ENCODE data around the gene CADM1. TPM values are rescaled to one million over a fixed set of nuclear protein-coding genes. Genes with fewer than 3 reads are reported as not detected.

Gene CADM1
- total RNA-seq, 1 experiment from 2014 or later = 6.7 TPM

- no peak for DNase-seq (ENCODE audit: low spot score)
These were observed 56.8 kb downstream of the CADM1 start for GRCh38 chr11:115447273-115447864.

- no peak for DNase-seq (ENCODE audit: low spot score)
These were observed 58.0 kb downstream of the CADM1 start for GRCh38 chr11:115446214-115446613.

GRCh38 chr11:115444542-115444941 lies 59.7 kb downstream of the CADM1 start:
- DNase-seq (ENCODE audit: low spot score) = no peak

GRCh38 chr11:115439969-115440540 lies 64.2 kb downstream of the CADM1 start:
- DNase-seq (ENCODE audit: low spot score) = no peak

GRCh38 chr11:115439385-115439784 lies 64.8 kb downstream of the CADM1 start:
- DNase-seq (ENCODE audit: low spot score) = no peak

- no peak for DNase-seq (ENCODE audit: low spot score)
These were observed 66.2 kb downstream of the CADM1 start for GRCh38 chr11:115437902-115438575.

- no peak for DNase-seq (ENCODE audit: low spot score)
These were observed 73.9 kb downstream of the CADM1 start for GRCh38 chr11:115430345-115430744.

GRCh38 chr11:115428306-115428705 lies 75.9 kb downstream of the CADM1 start:
- no peak for DNase-seq (ENCODE audit: low spot score)

GRCh38 chr11:115425816-115426215 lies 78.4 kb downstream of the CADM1 start:
- DNase-seq (ENCODE audit: low spot score) = no peak

- no peak for DNase-seq (ENCODE audit: low spot score)
These were observed 79.0 kb downstream of the CADM1 start for GRCh38 chr11:115425250-115425649.

GRCh38 chr11:115423728-115424459 lies 80.3 kb downstream of the CADM1 start:
- no peak for DNase-seq (ENCODE audit: low spot score)

GRCh38 chr11:115421992-115422689 lies 82.1 kb downstream of the CADM1 start:
- no peak for DNase-seq (ENCODE audit: low spot score)

GRCh38 chr11:115421352-115421991 lies 82.7 kb downstream of the CADM1 start:
- no peak for DNase-seq (ENCODE audit: low spot score)

- DNase-seq (ENCODE audit: low spot score) = no peak
These were observed 83.7 kb downstream of the CADM1 start for GRCh38 chr11:115420505-115420904.

- DNase-seq (ENCODE audit: low spot score) = no peak
These were observed 85.6 kb downstream of the CADM1 start for GRCh38 chr11:115418626-115419025.

GRCh38 chr11:115418081-115418480 lies 86.1 kb downstream of the CADM1 start:
- no peak for DNase-seq (ENCODE audit: low spot score)

- DNase-seq (ENCODE audit: low spot score) = no peak
These were observed 93.1 kb downstream of the CADM1 start for GRCh38 chr11:115411120-115411519.

- no peak for DNase-seq (ENCODE audit: low spot score)
These were observed 94.5 kb downstream of the CADM1 start for GRCh38 chr11:115409691-115410220.

- DNase-seq (ENCODE audit: low spot score) = no peak
These were observed 95.0 kb downstream of the CADM1 start for GRCh38 chr11:115409116-115409670.

GRCh38 chr11:115408036-115408921 lies 95.9 kb downstream of the CADM1 start:
- no peak for DNase-seq (ENCODE audit: low spot score)

Data from A172 (cell line).